GM13977 (cell line): ENCODE data around the gene PXN.
"Not testable (repeated sequence)": the region's sequence is repeated elsewhere in the genome, so short reads cannot be mapped to it uniquely, and the experiment has no call there.

Source experiments
- DNase-seq: peaks from one replicate; pipeline ENCODE4 v3.0.0; 2012; ENCODE audit warnings: low spot score
- CTCF ChIP-seq: IDR thresholded peaks from 2 replicates; pipeline ENCODE4 v1.5.1; 2012; ENCODE audit warnings: mild to moderate bottlenecking, control low read depth; ENCODE audit not compliant: insufficient read depth; ENCODE audit errors: extremely low read depth, missing control alignments
- in situ Hi-C: fragments of 300-500 bp; cut with MboI; formaldehyde crosslinking; loops from one replicate; pipeline ENCODE4 v1.12.0; 2022; ENCODE audit warnings: low sequenced_read_pairs, low pct_unique_long_range_greater_than_20kb, mixed read lengths, inconsistent platforms; ENCODE audit not compliant: unreplicated experiment

PXN gene

GRCh38 chr12:120213758-120214157 is 51.8 kb downstream of the PXN start:
- no peak for DNase-seq
- TF ChIP-seq CTCF, result no peak
- in situ Hi-C loops, result no loop called here

- DNase-seq, in situ Hi-C loops: not testable (repeated sequence)
Measured at GRCh38 chr12:120213182-120213581, 52.3 kb downstream of the PXN start.

GRCh38 chr12:120212301-120212700 is 53.2 kb downstream of the PXN start:
- in situ Hi-C loops, result no loop called here

GRCh38 chr12:120211904-120212283 is 53.6 kb downstream of the PXN start:
- in situ Hi-C loops, result no loop called here
- TF ChIP-seq CTCF, result no peak
- DNase-seq, result no peak

More at GRCh38 chr12:120212301-120212700, 53.2 kb downstream of the PXN start:
- no peak for TF ChIP-seq CTCF
- DNase-seq, result no peak

- in situ Hi-C loops, result no loop called here
- no peak for DNase-seq
- TF ChIP-seq CTCF, result no peak
Measured at GRCh38 chr12:120211243-120211903, 54.2 kb downstream of the PXN start.

GRCh38 chr12:120209851-120210250 is 55.7 kb downstream of the PXN start:
- in situ Hi-C loops, result no loop called here
- no peak for TF ChIP-seq CTCF
- no peak for DNase-seq

GRCh38 chr12:120207227-120207626 is 58.3 kb downstream of the PXN start:
- DNase-seq, result no peak
- in situ Hi-C loops, result no loop called here
- no peak for TF ChIP-seq CTCF

GRCh38 chr12:120206781-120207180 is 58.7 kb downstream of the PXN start:
- in situ Hi-C loops, DNase-seq: not testable (repeated sequence)
